GM12864 (cell line): ENCODE measurements around the gene DGKD.

Source experiments
- DNase-seq: peaks from one replicate; pipeline ENCODE4 v3.0.0-alpha.2; 2011; ENCODE audit warnings: low read depth
- H3K4me3 ChIP-seq: 2 replicates; pipeline ENCODE4 v1.5.1; 2011; ENCODE audit warnings: mild to moderate bottlenecking, low read depth, low read length, control low read depth
- TF ChIP-seq, protein P1 (sequence below): IDR thresholded peaks from 2 replicates; pipeline ENCODE4 v1.5.1; 2011; ENCODE audit warnings: low read depth, mild to moderate bottlenecking, moderate library complexity, low read length, control low read depth, inconsistent platforms; ENCODE audit errors: missing control alignments

The DGKD gene

DNA sequence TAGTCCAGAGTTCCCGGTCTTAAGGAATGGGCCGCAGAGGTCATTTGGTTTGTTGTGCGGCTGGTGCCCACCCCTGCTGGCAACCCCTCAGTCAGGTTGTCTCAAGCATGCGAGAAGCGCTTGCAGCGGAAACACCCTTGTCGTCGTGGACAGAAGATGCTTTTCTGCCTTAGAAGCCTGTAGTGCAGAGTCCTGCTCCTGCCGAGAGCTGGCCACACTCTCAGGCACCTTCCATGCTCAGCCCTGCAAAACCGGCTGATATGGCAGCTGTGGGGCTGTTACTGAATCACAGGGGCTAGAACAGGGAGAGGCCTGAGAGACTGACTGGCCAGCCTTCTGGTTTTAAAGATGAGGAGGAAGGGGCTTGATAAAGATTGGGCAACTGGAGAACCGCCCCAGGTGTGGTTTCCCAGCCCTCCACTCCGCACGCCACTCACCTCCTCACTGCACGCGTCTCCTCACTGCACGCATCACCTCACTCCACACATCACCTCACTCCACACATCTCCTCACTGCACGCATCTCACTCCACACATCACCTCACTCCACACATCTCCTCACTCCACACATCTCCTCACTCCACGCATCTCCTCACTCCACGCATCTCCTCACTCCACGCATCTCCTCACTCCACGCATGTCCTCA, 108.7 kb downstream of the DGKD start:
- TF ChIP-seq, protein P1, sequence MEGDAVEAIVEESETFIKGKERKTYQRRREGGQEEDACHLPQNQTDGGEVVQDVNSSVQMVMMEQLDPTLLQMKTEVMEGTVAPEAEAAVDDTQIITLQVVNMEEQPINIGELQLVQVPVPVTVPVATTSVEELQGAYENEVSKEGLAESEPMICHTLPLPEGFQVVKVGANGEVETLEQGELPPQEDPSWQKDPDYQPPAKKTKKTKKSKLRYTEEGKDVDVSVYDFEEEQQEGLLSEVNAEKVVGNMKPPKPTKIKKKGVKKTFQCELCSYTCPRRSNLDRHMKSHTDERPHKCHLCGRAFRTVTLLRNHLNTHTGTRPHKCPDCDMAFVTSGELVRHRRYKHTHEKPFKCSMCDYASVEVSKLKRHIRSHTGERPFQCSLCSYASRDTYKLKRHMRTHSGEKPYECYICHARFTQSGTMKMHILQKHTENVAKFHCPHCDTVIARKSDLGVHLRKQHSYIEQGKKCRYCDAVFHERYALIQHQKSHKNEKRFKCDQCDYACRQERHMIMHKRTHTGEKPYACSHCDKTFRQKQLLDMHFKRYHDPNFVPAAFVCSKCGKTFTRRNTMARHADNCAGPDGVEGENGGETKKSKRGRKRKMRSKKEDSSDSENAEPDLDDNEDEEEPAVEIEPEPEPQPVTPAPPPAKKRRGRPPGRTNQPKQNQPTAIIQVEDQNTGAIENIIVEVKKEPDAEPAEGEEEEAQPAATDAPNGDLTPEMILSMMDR: no peak
- DNase-seq: no peak
- no peak overlapping the region for H3K4me3 ChIP-seq

- DNase-seq: no peak
- TF ChIP-seq, protein P1: no peak
- H3K4me3 ChIP-seq: no peak overlapping the region
Measured at GRCh38 chr2:233463586-233463985, 109.3 kb downstream of the DGKD start.

- no peak for DNase-seq
- TF ChIP-seq, protein P1: no peak
- no peak overlapping the region for H3K4me3 ChIP-seq
Measured at GRCh38 chr2:233464056-233464455, 109.8 kb downstream of the DGKD start.

DNA sequence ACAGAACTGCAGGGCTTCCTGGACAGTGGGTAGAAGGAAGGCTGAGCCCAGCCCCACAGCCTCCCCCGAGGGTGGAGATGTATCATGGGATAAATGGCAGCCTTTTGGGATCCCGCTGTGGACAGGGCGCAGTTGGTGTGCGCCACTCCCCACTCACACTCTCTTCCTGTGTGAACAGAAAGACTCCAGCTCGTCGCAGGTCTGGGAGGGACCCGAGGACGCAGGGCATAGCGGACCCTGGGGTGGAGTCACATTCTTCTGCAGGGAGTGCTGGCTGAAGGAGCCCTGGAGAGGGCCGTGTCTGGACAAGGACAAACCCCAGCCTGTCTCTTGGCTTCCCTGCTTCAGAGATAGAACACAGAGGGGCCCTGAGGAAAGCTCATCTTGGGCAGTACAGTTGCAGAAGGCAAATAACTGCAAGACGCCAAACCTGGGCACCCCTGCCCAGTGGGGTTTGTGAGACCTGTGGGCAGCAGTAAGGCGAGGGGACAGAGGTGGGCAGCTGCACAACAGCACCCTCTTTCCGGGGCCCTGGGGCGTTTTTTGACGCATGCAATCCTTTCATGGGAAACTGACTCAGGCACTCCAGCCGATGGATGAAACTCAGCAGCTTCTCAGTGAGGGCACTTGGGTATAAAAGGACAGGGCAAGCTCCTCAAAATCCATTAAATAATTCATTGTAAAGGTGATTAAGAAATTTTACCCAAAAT, 110.4 kb downstream of the DGKD start:
- TF ChIP-seq, protein P1: no peak
- H3K4me3 ChIP-seq: no peak overlapping the region
- DNase-seq: no peak

GRCh38 chr2:233466991-233467603, 112.8 kb downstream of the DGKD start:
- H3K4me3 ChIP-seq: no peak overlapping the region
- TF ChIP-seq, protein P1: no peak
- DNase-seq: no peak

- no peak overlapping the region for H3K4me3 ChIP-seq
- no peak for DNase-seq
- TF ChIP-seq, protein P1: no peak
Measured at GRCh38 chr2:233468047-233468740, 113.9 kb downstream of the DGKD start.
